ENCODE data around the gene KLHL12. TPM values are rescaled to one million over a fixed set of nuclear protein-coding genes. Genes with fewer than 3 reads are reported as not detected.
A peak's percentile ranks its signal among the peaks of the same experiment; 100 is the strongest.
"Not testable (repeated sequence)": the region's sequence is repeated elsewhere in the genome, so short reads cannot be mapped to it uniquely, and the experiment has no call there.

Gene KLHL12
- polyA plus RNA-seq, 2 of the 4 experiments (the other 2 are of a cell fraction): 19.4 to 59.4 TPM

- ChIA-PET CTCF (interaction anchor here (1.4 kb wide), 1 partner anchor 10 kb away, joined by 5 read pairs; no protein-coding TSS in a partner anchor), POLR2A (no interaction called here)
- no peaks in the 10 kb centered on the region for H3K9me3 ChIP-seq
- DNase-seq (ENCODE audit: low read depth in 1 of 2, low spot score in 1 of 2) (no peak), FAIRE-seq (no peak), ATAC-seq (peak; percentile 34 to 36; a peak in 2 of 6 replicates)
- H3K4me3 ChIP-seq: no peak overlapping the region
- no peak overlapping the region for H3K27ac ChIP-seq
- H3K4me1 ChIP-seq: no peaks in the 10 kb centered on the region
- 82% methylated on average over 5 of the region's 5 CpGs for WGBS (ENCODE audit: missing lambda C conversion rate)
- H3K4me2 ChIP-seq: no peak overlapping the region
- no peak for TF ChIP-seq EHF (CRISPR knock-in tag; IDR thresholded peaks at IDR 0.05)
- TF ChIP-seq ZSCAN20 (CRISPR knock-in tag; IDR thresholded peaks at IDR 0.05): no peak
- TF ChIP-seq ZFP36 (IDR thresholded peaks at IDR 0.05; ENCODE audit: borderline replicate concordance, partially characterized antibody): no peak
- no peak for TF ChIP-seq TFCP2L1 (CRISPR knock-in tag; IDR thresholded peaks at IDR 0.05)
- no peak for TF ChIP-seq BHLHE40 (IDR thresholded peaks at IDR 0.05; ENCODE audit: low read depth, low read length)
- no peak for TF ChIP-seq HOXA7 (CRISPR knock-in tag; IDR thresholded peaks at IDR 0.05)
- TF ChIP-seq NFE2L2 (conservative IDR thresholded peaks at IDR 0.05; ENCODE audit: low read length): no peak
- TF ChIP-seq ESRRA (IDR thresholded peaks at IDR 0.05; ENCODE audit: borderline replicate concordance, low read length): no peak
- TF ChIP-seq HDAC2 (IDR thresholded peaks at IDR 0.05): no peak
- TF ChIP-seq ELK1 (IDR thresholded peaks at IDR 0.05; ENCODE audit: low read depth, low read length): no peak
Observed at GRCh38 chr1:202938287-202938925, 11.4 kb upstream of the KLHL12 start.

GRCh38 chr1:202936409-202936808 lies 9.4 kb upstream of the KLHL12 start:
- H3K9me3 ChIP-seq; CTCF ChIA-PET; H3K4me1 ChIP-seq; POLR2A ChIA-PET; FAIRE-seq; DNase-seq (ENCODE audit: low read depth in 1 of 2, low spot score in 1 of 2); H3K4me3 ChIP-seq; H3K27ac ChIP-seq; ATAC-seq; H3K4me2 ChIP-seq: not testable (repeated sequence)
- no CpG with 5 or more reads among the region's 6 CpGs for WGBS (ENCODE audit: missing lambda C conversion rate)

- CTCF ChIA-PET: no interaction called here
- H3K4me1 ChIP-seq: no peaks in the 10 kb centered on the region
- no peak for FAIRE-seq
- WGBS (ENCODE audit: missing lambda C conversion rate): 54% methylated on average over 3 of the region's 3 CpGs
- no peak for ATAC-seq
- DNase-seq (ENCODE audit: low read depth in 1 of 2, low spot score in 1 of 2): no peak
- H3K4me2 ChIP-seq: no peak overlapping the region
- no peak overlapping the region for H3K27ac ChIP-seq
- H3K4me3 ChIP-seq: no peak overlapping the region
- H3K9me3 ChIP-seq: peaks cover 7% of the 10 kb centered on the region; the same call in 2 of the 3 replicates
- TF ChIP-seq MAX (IDR thresholded peaks at IDR 0.05) (no peak), ZC3H11A (IDR thresholded peaks at IDR 0.05) (no peak), HDAC2 (IDR thresholded peaks at IDR 0.05) (no peak), JUN (IDR thresholded peaks at IDR 0.05) (no peak), JUNB (IDR thresholded peaks at IDR 0.05) (no peak), KDM1A (IDR thresholded peaks at IDR 0.05; ENCODE audit: low read depth) (no peak), POLR2AphosphoS2 (conservative IDR thresholded peaks at IDR 0.05; ENCODE audit: low read length) (no peak), NR3C1 (IDR thresholded peaks at IDR 0.05) (no peak)
- POLR2A ChIA-PET: no interaction called here
Observed at GRCh38 chr1:202935844-202936243, 8.8 kb upstream of the KLHL12 start.

GRCh38 chr1:202934755-202935154 lies 7.7 kb upstream of the KLHL12 start:
- Histone ChIP-seq H3K4me2 (no peak overlapping the region), H3K4me3 (no peak overlapping the region), H3K27ac (no peak overlapping the region), H3K9me3 (peaks cover 7% of the 10 kb centered on the region; the same call in 2 of the 3 replicates), H3K4me1 (no peaks in the 10 kb centered on the region)
- ATAC-seq: no peak
- TF ChIP-seq JUN (IDR thresholded peaks at IDR 0.05) (no peak), REST (IDR thresholded peaks at IDR 0.05) (peak; percentile 61; the same call in 1 of the 2 replicates)
- no peak for DNase-seq (ENCODE audit: low read depth in 1 of 2, low spot score in 1 of 2)
- FAIRE-seq: no peak
- 41% methylated on average over 3 of the region's 3 CpGs for WGBS (ENCODE audit: missing lambda C conversion rate)
- ChIA-PET POLR2A (no interaction called here), CTCF (no interaction called here)
